Astrocyte (in vitro differentiated cells and primary cell): ENCODE results near the gene TPST2.

Experiments
- EZH2 ChIP-seq: IDR thresholded peaks from 2 replicates; pipeline ENCODE4 v1.6.1; 2012; ENCODE audit warnings: mild to moderate bottlenecking, low read length, inconsistent platforms; ENCODE audit not compliant: insufficient read depth
- TF ChIP-seq, protein P1 (sequence below): IDR thresholded peaks from 2 replicates; pipeline ENCODE4 v1.5.1; 2011; ENCODE audit warnings: low read depth, mild to moderate bottlenecking, inconsistent platforms, low read length, moderate library complexity; ENCODE audit not compliant: insufficient read depth

DNA sequence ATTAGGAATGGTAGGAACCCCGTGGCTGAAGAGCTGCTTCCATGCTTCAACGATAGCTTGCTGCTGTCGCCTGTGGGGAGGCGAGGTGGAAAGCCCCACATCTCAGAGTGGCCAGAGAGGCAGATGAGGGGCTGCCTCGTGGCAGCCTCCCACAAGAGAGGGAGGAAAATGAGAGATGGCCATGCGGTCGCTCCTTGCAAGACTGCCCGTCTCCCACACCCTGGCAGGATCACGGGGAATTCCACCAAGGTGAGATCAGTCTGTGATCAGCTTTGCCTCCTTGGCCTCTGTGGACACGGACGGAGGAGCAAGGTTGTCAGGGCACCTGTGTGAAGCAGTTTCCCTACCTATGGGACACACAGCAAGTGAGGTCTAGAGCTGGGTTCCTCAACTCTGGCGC lies 34.9 kb upstream of the TPST2 start:
- TF ChIP-seq, protein P1, sequence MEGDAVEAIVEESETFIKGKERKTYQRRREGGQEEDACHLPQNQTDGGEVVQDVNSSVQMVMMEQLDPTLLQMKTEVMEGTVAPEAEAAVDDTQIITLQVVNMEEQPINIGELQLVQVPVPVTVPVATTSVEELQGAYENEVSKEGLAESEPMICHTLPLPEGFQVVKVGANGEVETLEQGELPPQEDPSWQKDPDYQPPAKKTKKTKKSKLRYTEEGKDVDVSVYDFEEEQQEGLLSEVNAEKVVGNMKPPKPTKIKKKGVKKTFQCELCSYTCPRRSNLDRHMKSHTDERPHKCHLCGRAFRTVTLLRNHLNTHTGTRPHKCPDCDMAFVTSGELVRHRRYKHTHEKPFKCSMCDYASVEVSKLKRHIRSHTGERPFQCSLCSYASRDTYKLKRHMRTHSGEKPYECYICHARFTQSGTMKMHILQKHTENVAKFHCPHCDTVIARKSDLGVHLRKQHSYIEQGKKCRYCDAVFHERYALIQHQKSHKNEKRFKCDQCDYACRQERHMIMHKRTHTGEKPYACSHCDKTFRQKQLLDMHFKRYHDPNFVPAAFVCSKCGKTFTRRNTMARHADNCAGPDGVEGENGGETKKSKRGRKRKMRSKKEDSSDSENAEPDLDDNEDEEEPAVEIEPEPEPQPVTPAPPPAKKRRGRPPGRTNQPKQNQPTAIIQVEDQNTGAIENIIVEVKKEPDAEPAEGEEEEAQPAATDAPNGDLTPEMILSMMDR: no peak
- no peak for TF ChIP-seq EZH2
